HG03097 (cell line): ENCODE results near the gene ZDHHC3.

Experiments used
- ATAC-seq: cut with Tn5 transposase; IDR thresholded peaks from one replicate; pipeline ENCODE4 v1.9.1; 2021; ENCODE audit not compliant: unreplicated experiment, low FRiP score

The ZDHHC3 gene

DNA sequence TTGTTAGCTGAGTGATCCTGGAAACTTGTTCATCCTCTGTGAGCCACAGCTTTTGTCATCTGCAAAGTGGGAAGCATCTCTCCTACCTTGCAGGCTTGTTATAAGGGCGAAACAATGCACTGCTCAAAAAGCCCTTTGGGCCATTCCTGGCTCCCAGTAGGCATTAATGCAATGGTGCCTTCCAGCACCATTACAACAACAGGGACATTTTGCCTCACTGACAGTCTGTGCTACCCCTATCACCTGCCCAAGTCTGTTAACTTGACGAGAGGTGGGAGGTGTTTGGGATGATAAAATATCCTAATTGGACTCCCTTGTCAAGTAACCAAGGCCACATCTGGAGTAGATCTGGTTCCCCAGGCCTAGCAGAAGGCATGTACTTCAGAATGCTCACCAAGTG, 44.2 kb downstream of the ZDHHC3 start:
- no peak for ATAC-seq

DNA sequence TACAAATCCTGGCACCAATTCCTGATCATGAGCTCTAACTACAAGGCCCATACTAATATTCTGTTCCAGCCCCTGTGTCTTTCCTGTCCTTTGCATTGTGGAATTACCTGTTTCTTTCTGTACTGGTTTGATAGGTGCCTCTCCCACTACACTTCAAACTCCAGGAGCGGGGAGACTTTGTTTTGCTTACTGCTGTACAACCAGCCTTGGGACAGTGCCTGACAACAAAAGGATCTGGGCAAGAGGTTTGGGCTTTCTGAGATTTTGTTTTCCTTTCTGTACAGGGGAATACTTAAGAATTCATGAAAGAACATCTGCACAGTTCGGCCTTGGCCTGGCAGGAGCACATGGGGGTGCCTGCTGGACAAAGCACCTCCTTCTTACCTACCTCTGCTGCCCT, 45.1 kb downstream of the ZDHHC3 start:
- no peak for ATAC-seq

GRCh38 chr3:44929782-44930181, 46.2 kb downstream of the ZDHHC3 start:
- no peak for ATAC-seq

GRCh38 chr3:44927371-44927770, 48.6 kb downstream of the ZDHHC3 start:
- ATAC-seq: no peak

DNA sequence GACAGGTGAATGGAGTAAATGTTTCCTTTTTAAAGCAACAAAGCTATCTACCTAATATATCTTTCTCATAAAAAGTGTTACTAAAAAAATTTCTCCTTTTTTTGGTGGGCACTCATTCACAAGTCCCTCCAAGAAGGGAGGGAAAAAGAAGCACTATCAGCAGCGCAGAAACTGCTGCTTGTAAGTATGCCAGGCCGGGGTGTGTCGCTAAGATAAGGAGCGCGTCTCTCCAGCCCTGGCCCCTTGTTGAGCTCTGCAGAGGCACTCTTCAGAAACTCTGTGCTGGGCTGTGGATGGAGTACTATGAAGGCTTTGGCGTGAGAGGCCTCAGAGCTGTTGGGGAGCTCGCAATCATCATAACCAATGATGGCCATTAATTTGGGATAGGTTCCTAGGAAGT, 49.1 kb downstream of the ZDHHC3 start:
- ATAC-seq: no peak

DNA sequence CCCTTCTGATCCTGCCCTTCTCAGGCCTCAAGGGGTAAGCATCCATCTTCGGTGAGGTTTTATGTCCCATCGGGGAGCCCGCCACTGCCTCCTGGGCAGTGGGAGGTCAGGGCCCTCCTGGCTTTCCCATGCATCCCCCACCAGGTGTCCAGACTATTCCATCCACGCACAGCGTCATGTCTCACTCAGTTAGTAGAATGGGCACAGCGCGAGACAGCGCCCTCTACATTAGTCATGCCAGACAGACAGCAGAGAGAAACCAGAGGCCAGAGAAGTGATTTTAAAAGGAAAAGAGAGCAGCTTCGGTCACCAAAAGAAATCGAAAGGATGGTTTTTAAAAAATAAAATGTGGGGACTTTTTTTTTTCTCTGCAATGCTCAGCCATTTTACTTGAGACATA, 49.8 kb downstream of the ZDHHC3 start:
- no peak for ATAC-seq

- ATAC-seq: no peak
Measured at GRCh38 chr3:44924457-44925084, 51.4 kb downstream of the ZDHHC3 start.

DNA sequence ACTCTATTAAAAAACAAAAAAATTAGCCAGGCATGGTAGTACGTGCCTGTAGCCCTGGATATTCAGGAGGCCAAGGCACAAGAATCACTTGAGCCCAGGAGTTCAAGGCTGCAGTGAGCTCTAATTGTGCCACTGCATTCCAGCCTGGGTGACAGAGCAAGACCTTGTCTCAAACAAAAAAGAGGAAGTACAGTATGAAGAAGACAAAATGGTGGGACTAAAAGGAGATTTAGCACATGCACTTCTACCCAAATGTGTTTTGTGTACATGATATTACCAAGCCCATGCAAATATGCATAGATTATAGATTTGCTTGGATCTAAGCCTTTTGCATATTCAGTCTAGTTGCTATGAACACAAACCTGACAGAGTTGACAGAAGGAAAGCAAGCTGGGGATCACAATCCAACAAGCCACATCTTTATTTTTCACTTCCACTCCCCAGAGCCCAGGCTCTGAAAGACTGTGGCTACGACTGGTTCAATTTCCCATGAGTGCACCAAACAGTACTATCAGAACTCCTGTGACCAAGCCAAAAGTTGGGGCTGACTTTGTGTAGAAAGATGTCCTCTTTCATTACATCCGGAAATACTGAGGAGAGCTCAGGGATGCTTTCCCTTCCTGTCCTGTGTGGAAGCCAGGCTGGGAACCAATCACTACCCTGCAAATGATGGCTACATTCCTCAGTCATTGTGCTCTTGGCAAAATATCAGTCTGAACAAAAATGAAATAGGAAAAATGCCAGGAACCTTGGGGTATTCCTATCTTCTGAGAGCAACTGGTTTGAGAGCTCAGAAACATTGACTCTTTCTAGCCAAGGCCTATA, 52.1 kb downstream of the ZDHHC3 start:
- no peak for ATAC-seq

- no peak for ATAC-seq
Measured at GRCh38 chr3:44920081-44920480, 55.9 kb downstream of the ZDHHC3 start.

DNA sequence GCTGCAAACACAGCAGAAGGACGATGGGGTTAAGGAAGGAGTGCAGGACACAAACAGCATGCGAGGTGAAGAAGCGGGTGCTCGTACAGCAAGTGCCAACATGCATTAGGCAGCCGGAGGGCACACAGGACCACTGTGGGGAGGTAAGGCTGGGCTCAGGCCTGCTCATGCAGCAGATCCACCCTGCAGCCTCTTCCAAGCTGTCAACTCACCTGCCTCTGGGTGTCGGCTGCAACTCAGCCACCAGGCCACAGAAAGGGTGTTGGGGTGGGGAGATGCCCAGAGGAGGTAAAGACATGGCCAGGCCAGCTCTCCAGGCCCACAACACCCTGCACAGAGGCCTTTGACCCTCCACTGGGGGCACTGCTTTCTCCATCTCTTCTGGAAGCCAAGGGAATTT, 57.4 kb downstream of the ZDHHC3 start:
- no peak for ATAC-seq

DNA sequence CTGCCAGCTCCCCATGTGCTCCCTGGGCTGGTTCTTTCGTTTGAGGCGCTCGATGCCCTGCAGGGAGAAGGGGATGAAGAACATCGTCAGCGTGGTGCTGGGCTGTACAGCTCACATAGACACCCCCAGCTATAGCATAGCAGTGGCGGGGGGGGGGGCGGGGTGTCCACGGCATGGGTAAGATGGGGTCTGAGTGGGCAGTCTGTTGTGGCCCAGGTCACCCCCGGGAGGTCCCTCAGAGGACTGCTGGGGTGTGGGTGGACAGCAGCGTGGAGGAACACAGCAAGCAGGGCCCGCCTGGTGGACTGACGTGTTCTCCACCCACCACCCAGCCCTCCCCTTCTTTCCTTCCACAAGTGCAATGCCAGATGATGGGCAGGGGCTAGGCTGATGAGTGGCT, 57.9 kb downstream of the ZDHHC3 start:
- no peak for ATAC-seq

DNA sequence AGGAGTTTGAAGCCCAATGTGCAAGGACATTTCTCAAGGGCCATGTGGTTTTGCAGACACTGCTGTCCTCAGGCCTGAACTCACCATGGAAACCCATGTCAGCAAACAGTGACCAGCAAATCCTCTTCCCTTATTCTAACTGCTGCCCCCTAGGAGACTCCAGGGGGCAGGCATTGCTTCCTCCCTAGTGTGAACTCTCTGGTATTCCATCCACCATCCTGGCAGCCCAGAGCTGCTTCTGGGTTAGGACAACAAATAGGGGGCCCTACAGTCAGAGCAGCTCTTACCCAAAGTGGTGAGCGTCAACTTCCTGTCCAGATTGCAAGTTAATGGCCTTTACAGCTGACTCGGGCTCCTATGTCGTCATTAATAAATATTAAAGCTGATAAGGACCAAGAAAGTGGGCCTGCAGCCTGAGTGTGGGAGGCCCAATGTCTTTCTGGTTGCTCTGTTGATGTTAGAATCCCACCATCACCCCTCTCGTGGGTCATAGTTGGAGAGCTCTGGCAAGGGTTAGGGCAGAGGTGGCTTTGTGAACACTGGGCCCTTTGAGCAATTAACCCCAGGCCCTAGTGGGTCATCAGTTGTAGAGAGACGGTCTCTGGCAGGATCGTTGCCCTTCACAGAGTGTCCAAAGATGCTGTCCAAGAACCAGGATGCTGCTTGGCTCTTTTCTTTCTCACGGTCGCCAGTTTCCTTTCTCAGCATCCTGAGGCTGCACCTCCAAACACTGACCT, 60.1 kb downstream of the ZDHHC3 start:
- no peak for ATAC-seq

DNA sequence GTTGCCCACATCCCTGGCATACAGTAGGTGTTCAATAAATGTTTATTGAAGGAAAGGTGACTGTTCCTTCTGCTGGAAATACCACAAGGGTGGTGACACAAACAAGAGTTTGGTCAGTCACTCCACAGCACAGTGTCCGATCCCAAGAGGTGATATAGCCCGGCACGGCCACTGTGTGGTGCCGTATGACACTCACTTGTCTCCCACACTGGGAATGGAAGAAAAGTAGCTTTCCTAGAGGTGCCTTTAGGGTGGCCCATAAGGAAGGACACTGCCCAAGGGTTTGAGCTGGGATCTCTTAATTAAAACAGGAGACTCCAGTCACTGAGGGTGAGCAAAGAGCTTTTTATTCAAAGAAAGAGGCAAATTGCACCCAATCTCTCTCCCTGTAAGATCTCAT, 61.0 kb downstream of the ZDHHC3 start:
- no peak for ATAC-seq

- no peak for ATAC-seq
Measured at GRCh38 chr3:44913868-44914468, 62.0 kb downstream of the ZDHHC3 start.

- no peak for ATAC-seq
Measured at GRCh38 chr3:44910693-44911092, 65.3 kb downstream of the ZDHHC3 start.

- no peak for ATAC-seq
Measured at GRCh38 chr3:44909063-44909462, 66.9 kb downstream of the ZDHHC3 start.

DNA sequence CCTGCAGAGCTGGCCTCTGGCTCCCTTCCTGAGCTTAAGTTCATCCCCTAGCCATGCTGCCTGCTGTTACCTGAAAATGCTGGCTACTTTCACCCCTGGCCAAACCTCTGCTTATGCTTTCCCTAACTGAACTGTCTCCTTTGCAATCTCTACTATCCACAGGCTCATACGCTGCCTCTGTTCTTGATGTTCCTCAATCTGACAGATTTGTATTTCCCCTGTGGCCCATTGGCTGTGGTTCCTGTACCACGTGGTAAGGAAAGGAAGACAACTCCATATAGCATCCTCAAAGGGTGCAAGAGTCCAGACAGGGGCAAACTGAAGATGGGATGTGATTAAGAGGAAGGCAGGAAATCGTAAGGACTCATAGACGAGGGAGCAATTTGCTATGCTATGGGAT, 68.4 kb downstream of the ZDHHC3 start:
- no peak for ATAC-seq

DNA sequence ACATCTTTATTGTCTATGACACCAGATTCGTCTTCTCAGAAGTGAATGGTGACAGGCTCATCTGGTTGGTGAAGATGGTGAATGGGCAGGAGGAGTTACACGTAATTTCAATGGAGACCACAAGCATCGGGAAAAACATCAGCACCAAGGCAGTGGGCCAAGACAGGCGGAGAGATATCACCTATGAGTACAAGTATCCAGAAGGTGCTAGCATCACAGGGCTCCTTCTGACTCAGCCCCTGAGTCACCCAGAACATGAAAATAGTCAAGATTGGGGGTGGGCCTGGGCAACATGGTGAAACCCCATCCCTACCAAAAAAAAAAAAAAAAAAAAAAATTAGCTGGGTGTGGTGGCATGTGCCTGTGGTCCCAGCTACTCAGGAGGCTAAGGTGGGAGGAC, 69.0 kb downstream of the ZDHHC3 start:
- no peak for ATAC-seq

GRCh38 chr3:44905446-44906157, 70.4 kb downstream of the ZDHHC3 start:
- no peak for ATAC-seq

- no peak for ATAC-seq
Measured at GRCh38 chr3:44903751-44904150, 72.2 kb downstream of the ZDHHC3 start.

- ATAC-seq: no peak
Measured at GRCh38 chr3:44903314-44903713, 72.7 kb downstream of the ZDHHC3 start.
